A549 (cell line): Measurements from ENCODE around the gene CCDC18. TPM values are rescaled to one million over a fixed set of nuclear protein-coding genes. Genes with fewer than 3 reads are reported as not detected.

Source experiments
- ATAC-seq, 2 experiments: fragments of 200-7000 bp in 1 of 2; fragments of >200 bp in 1 of 2; cut with Nextera tagmentation in 1 of 2; cut with Tn5 transposase in 1 of 2; 3 replicates each; pipeline versions ENCODE4 v1.8.0 to v1.9.1; 2018 to 2020; ENCODE audit warnings: mild to moderate bottlenecking in 1 of 2, moderate library complexity in 1 of 2
- CTCF ChIA-PET: fragments of 300-600 bp; sonication (Branson Sonifier 250); formaldehyde crosslinking; extraction: SDS; loops from one replicate; lab custom pipeline; 2021; ENCODE audit warnings: antibody characterized with exemption, inconsistent platforms; lab: Yijun Ruan, JAX
- POLR2A ChIA-PET: fragments of 350-600 bp; formaldehyde crosslinking; extraction: SDS; loops from one replicate; lab custom pipeline; 2021; ENCODE audit warnings: antibody characterized with exemption, inconsistent platforms; lab: Yijun Ruan, JAX
- DNase-seq, 2 experiments: peaks; one replicate each; pipeline versions ENCODE4 v3.0.0 to v3.0.0-alpha.2; 2011 to 2016; ENCODE audit warnings: low read depth in 1 of 2, low spot score in 1 of 2
- FAIRE-seq: peaks from 2 replicates; lab custom pipeline; 2011; peaks lifted over from hg19 to GRCh38; lab: Jason Lieb, UNC
- H3K27ac ChIP-seq, 2 experiments: fragments of >200 bp; sonication (Bioruptor Twin); formaldehyde crosslinking; 3 replicates each; pipeline ENCODE4 v1.5.1; 2016 to 2017
- H3K4me1 ChIP-seq: fragments of >200 bp; sonication (Bioruptor Twin); formaldehyde crosslinking; 3 replicates; pipeline ENCODE4 v1.6.1; 2016
- H3K4me2 ChIP-seq: fragments of >200 bp; sonication (Bioruptor Twin); formaldehyde crosslinking; 3 replicates; pipeline ENCODE4 v1.6.1; 2016
- H3K4me3 ChIP-seq: fragments of >200 bp; sonication (Bioruptor Twin); formaldehyde crosslinking; 3 replicates; pipeline ENCODE4 v1.5.1; 2016
- H3K9me3 ChIP-seq: fragments of >200 bp; sonication (Bioruptor Twin); formaldehyde crosslinking; 3 replicates; pipeline ENCODE4 v1.6.1; 2016
- CBX2 ChIP-seq: fragments of 200-600 bp; sonication (generic); IDR thresholded peaks from 2 replicates; pipeline ENCODE4 v1.6.1; 2016; ENCODE audit warnings: low read depth, mild to moderate bottlenecking, borderline replicate concordance
- CEBPB ChIP-seq, 2 experiments: fragments of >200 bp in 1 of 2; sonication (Bioruptor Twin) in 1 of 2; formaldehyde crosslinking in 1 of 2; IDR thresholded peaks; 2 replicates each; pipeline ENCODE4 v1.6.1; 2012 to 2016
- CHD4 ChIP-seq: fragments of 200-600 bp; sonication (generic); IDR thresholded peaks from 2 replicates; pipeline ENCODE4 v1.6.1; 2016; ENCODE audit warnings: antibody characterized with exemption, mild to moderate bottlenecking, borderline replicate concordance
- EHF ChIP-seq: fragments of 250-450 bp; sonication (Bioruptor Pico); IDR thresholded peaks from 2 replicates; pipeline ENCODE4 v1.5.0; 2020; ENCODE audit warnings: mild to moderate bottlenecking
- EP300 ChIP-seq, 2 experiments: fragments of >200 bp; sonication (Bioruptor Twin); formaldehyde crosslinking; IDR thresholded peaks; 2 replicates in 1 of 2; 3 replicates in 1 of 2; pipeline ENCODE4 v1.6.1; 2016 to 2017
- ESRRA ChIP-seq: fragments of 150-350 bp; IDR thresholded peaks from 2 replicates; pipeline ENCODE4 v1.6.1; 2014; ENCODE audit warnings: mild to moderate bottlenecking, low read length, borderline replicate concordance
- FOSL2 ChIP-seq, 2 experiments: fragments of 450-650 bp in 1 of 2; fragments of >200 bp in 1 of 2; sonication (Bioruptor Twin) in 1 of 2; formaldehyde crosslinking; IDR thresholded peaks; 2 replicates each; pipeline versions ENCODE4 v1.5.0 to v1.6.1; 2016 to 2020; ENCODE audit warnings: mild to moderate bottlenecking in 1 of 2, moderate library complexity in 1 of 2
- FOXS1 ChIP-seq: fragments of 250-450 bp; sonication (Bioruptor Pico); IDR thresholded peaks from 2 replicates; pipeline ENCODE4 v1.5.0; 2020; ENCODE audit warnings: mild to moderate bottlenecking, moderate library complexity
- HDAC2 ChIP-seq: fragments of 200-600 bp; sonication (generic); IDR thresholded peaks from 2 replicates; pipeline ENCODE4 v1.6.1; 2016
- HES2 ChIP-seq: fragments of >200 bp; sonication (Bioruptor Twin); formaldehyde crosslinking; IDR thresholded peaks from 2 replicates; pipeline ENCODE4 v1.6.1; 2016
- JUN ChIP-seq, 2 experiments: fragments of >200 bp; sonication (Bioruptor Twin); formaldehyde crosslinking; IDR thresholded peaks; 2 replicates in 1 of 2; 3 replicates in 1 of 2; pipeline ENCODE4 v1.6.1; 2016 to 2017
- JUNB ChIP-seq: fragments of >200 bp; sonication (Bioruptor Twin); formaldehyde crosslinking; IDR thresholded peaks from 2 replicates; pipeline ENCODE4 v1.6.1; 2016
- KDM1A ChIP-seq: fragments of 200-600 bp; sonication (generic); IDR thresholded peaks from 2 replicates; pipeline ENCODE4 v1.6.1; 2016; ENCODE audit warnings: low read depth, mild to moderate bottlenecking
- KDM5A ChIP-seq: fragments of 200-600 bp; sonication (generic); IDR thresholded peaks from 2 replicates; pipeline ENCODE4 v1.6.1; 2016; ENCODE audit warnings: antibody characterized with exemption, mild to moderate bottlenecking
- MAFK ChIP-seq: fragments of 450-650 bp; IDR thresholded peaks from 2 replicates; pipeline ENCODE4 v1.6.1; 2014; ENCODE audit not compliant: partially characterized antibody
- MAZ ChIP-seq: fragments of 150-350 bp; IDR thresholded peaks from 2 replicates; pipeline ENCODE4 v1.6.1; 2014; ENCODE audit warnings: antibody characterized with exemption, low read depth, low read length, borderline replicate concordance
- MYC ChIP-seq: IDR thresholded peaks from 2 replicates; pipeline ENCODE4 v1.6.1; 2012; ENCODE audit warnings: mild to moderate bottlenecking, inconsistent platforms, low read length, improper control_type of control experiment, borderline replicate concordance
- NFE2L2 ChIP-seq: fragments of 150-350 bp; conservative IDR thresholded peaks from 2 replicates; pipeline ENCODE4 v1.6.1; 2014; ENCODE audit warnings: low read length
- NPAS2 ChIP-seq: fragments of 250-450 bp; sonication (Bioruptor Pico); IDR thresholded peaks from 2 replicates; pipeline ENCODE4 v1.8.0; 2022; ENCODE audit warnings: mild to moderate bottlenecking, moderate library complexity, borderline replicate concordance
- NR3C1 ChIP-seq: fragments of >200 bp; sonication (Bioruptor Twin); formaldehyde crosslinking; IDR thresholded peaks from 3 replicates; pipeline ENCODE4 v1.6.1; 2017
- PHF8 ChIP-seq: fragments of 200-600 bp; sonication (generic); IDR thresholded peaks from 2 replicates; pipeline ENCODE4 v1.6.1; 2016; ENCODE audit warnings: low read depth, mild to moderate bottlenecking, antibody characterized with exemption, moderate library complexity, borderline replicate concordance
- REST ChIP-seq: fragments of 200-600 bp; sonication (generic); IDR thresholded peaks from 2 replicates; pipeline ENCODE4 v1.6.1; 2016; ENCODE audit warnings: antibody characterized with exemption, mild to moderate bottlenecking, moderate library complexity
- USF2 ChIP-seq: fragments of 450-650 bp; IDR thresholded peaks from 2 replicates; pipeline ENCODE4 v1.6.1; 2014; ENCODE audit warnings: antibody characterized with exemption
- ZC3H11A ChIP-seq: fragments of 450-650 bp; IDR thresholded peaks from 2 replicates; pipeline ENCODE4 v1.6.1; 2014; ENCODE audit warnings: antibody characterized with exemption, mild to moderate bottlenecking
- ZNF302 ChIP-seq: fragments of 250-450 bp; sonication (Bioruptor Pico); IDR thresholded peaks from 2 replicates; pipeline ENCODE4 v1.9.0; 2021; ENCODE audit warnings: inconsistent platforms, mild to moderate bottlenecking, moderate library complexity
- WGBS: methylation state at CpG from one replicate; pipeline ENCODE4 v1.1.6; 2017; ENCODE audit errors: missing lambda C conversion rate; 5-methylcytosine and 5-hydroxymethylcytosine counted together
- polyA plus RNA-seq, 4 experiments: library from polyadenylated mRNA; depleted of rRNA in 3 of 4; stranded (reverse); fragments of >200 nt; fragmentation: RNase III in 1 of 4; extraction: RNeasy Plus Mini Kit Qiagen cat#74134 plus additional on column Dnase treatment in 1 of 4; gene quantifications; 2 replicates in 3 of 4; 3 replicates in 1 of 4; pipeline ENCODE4 v1.2.3, GENCODE V29; 2011 to 2017
- TF ChIP-seq, protein P1 (sequence below): fragments of 150-350 bp; IDR thresholded peaks from 2 replicates; pipeline ENCODE4 v1.6.1; 2014; ENCODE audit warnings: low read depth, mild to moderate bottlenecking, low read length
- TF ChIP-seq, protein P2 (sequence below): fragments of 250-450 bp; sonication (Bioruptor Pico); IDR thresholded peaks from 2 replicates; pipeline ENCODE4 v1.5.0; 2021; ENCODE audit warnings: mild to moderate bottlenecking, moderate library complexity, borderline replicate concordance

CCDC18 gene
- polyA plus RNA-seq, 2 of the 4 experiments (the other 2 are of a cell fraction) = 9.8 to 10.0 TPM

DNA sequence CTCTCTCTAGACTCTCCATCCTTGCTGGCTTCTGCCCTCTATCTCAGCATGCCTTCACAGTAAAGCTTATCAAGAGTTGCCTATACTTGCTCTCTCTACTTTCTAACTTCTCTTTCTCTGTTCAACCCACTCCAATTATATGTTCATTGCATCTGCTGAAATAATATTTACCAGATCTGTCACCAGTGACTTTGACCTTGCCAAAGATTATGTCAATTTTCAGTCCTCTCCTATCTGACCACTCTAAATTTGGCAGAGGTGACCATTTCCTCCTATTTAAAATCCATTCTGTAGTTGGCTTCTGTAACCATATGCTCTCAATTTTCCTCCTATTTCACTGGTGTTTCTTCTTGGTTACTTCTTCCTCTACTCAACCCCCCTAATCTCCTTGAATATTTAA is 126.4 kb downstream of the CCDC18 start:
- no peak for FAIRE-seq
- no peak overlapping the region for H3K4me3 ChIP-seq
- ChIA-PET POLR2A (no interaction called here), CTCF (no interaction called here)
- DNase-seq = no peak
- H3K27ac ChIP-seq = no peak overlapping the region
- no peak for TF ChIP-seq ZNF302 (CRISPR knock-in tag)
- no peak for TF ChIP-seq ZC3H11A
- no peak for TF ChIP-seq USF2
- no peak for TF ChIP-seq NR3C1
- TF ChIP-seq, protein P1, sequence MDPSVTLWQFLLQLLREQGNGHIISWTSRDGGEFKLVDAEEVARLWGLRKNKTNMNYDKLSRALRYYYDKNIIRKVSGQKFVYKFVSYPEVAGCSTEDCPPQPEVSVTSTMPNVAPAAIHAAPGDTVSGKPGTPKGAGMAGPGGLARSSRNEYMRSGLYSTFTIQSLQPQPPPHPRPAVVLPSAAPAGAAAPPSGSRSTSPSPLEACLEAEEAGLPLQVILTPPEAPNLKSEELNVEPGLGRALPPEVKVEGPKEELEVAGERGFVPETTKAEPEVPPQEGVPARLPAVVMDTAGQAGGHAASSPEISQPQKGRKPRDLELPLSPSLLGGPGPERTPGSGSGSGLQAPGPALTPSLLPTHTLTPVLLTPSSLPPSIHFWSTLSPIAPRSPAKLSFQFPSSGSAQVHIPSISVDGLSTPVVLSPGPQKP = no peak
- TF ChIP-seq MAFK = no peak
- no peak for TF ChIP-seq EP300 (IDR thresholded peaks at IDR 0.05)
- TF ChIP-seq CBX2 = no peak
- TF ChIP-seq, all 56 proteins: peak for 0
- no peak for ATAC-seq
- H3K4me1 ChIP-seq = no peaks in the 10 kb centered on the region
- H3K9me3 ChIP-seq = no peaks in the 10 kb centered on the region
- no peak overlapping the region for H3K4me2 ChIP-seq

GRCh38 chr1:93313026-93313425 is 132.5 kb downstream of the CCDC18 start:
- no peak overlapping the region for H3K27ac ChIP-seq
- FAIRE-seq = no peak
- POLR2A ChIA-PET = no interaction called here

GRCh38 chr1:93317207-93317606 is 136.7 kb downstream of the CCDC18 start:
- 90% methylated on average over 2 of the region's 2 CpGs for WGBS
- ATAC-seq (no peak), FAIRE-seq (no peak), DNase-seq (no peak)
- Histone ChIP-seq H3K27ac (no peak overlapping the region), H3K4me1 (no peaks in the 10 kb centered on the region), H3K4me3 (no peak overlapping the region), H3K4me2 (no peak overlapping the region), H3K9me3 (no peaks in the 10 kb centered on the region)
- ChIA-PET CTCF (interaction anchor here (1.0 kb wide), 1 partner anchor 13 kb away, joined by 4 read pairs; no protein-coding TSS in a partner anchor), POLR2A (no interaction called here)
- TF ChIP-seq EP300 (IDR thresholded peaks at IDR 0.05) (no peak), NPAS2 (CRISPR knock-in tag) (no peak), ZNF302 (CRISPR knock-in tag) (no peak), REST (no peak), CHD4 (no peak), NFE2L2 (no peak), HDAC2 (no peak), ZC3H11A (no peak), JUN (IDR thresholded peaks at IDR 0.05) (no peak), FOSL2 (IDR thresholded peaks at IDR 0.05) (no peak), FOSL2 (CRISPR knock-in tag; IDR thresholded peaks at IDR 0.05) (no peak), PHF8 (no peak), MYC (no peak), FOXS1 (no peak), KDM5A (no peak)
- TF ChIP-seq, protein P2, sequence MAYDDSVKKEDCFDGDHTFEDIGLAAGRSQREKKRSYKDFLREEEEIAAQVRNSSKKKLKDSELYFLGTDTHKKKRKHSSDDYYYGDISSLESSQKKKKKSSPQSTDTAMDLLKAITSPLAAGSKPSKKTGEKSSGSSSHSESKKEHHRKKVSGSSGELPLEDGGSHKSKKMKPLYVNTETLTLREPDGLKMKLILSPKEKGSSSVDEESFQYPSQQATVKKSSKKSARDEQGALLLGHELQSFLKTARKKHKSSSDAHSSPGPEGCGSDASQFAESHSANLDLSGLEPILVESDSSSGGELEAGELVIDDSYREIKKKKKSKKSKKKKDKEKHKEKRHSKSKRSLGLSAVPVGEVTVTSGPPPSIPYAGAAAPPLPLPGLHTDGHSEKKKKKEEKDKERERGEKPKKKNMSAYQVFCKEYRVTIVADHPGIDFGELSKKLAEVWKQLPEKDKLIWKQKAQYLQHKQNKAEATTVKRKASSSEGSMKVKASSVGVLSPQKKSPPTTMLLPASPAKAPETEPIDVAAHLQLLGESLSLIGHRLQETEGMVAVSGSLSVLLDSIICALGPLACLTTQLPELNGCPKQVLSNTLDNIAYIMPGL = no peak
- TF ChIP-seq, protein P1 = no peak

More at GRCh38 chr1:93313026-93313425, 132.5 kb downstream of the CCDC18 start:
- Histone ChIP-seq H3K4me1 (no peaks in the 10 kb centered on the region), H3K9me3 (no peaks in the 10 kb centered on the region), H3K4me3 (no peak overlapping the region), H3K4me2 (no peak overlapping the region)
- DNase-seq (no peak), ATAC-seq (no peak)
- WGBS = 69% methylated on average over 4 of the region's 4 CpGs
- no peak for TF ChIP-seq CEBPB (IDR thresholded peaks at IDR 0.05)
- no peak for TF ChIP-seq JUNB
- no peak for TF ChIP-seq MAZ
- TF ChIP-seq HES2 = no peak
- TF ChIP-seq PHF8 = no peak
- no peak for TF ChIP-seq MAFK
- no peak for TF ChIP-seq EHF (CRISPR knock-in tag)
- no peak for TF ChIP-seq KDM1A
- TF ChIP-seq NR3C1 = no peak
- no peak for TF ChIP-seq ESRRA
- no peak for TF ChIP-seq JUN (IDR thresholded peaks at IDR 0.05)
- CTCF ChIA-PET = interaction anchor here (0.9 kb wide), 1 partner anchor 8 kb away, joined by 3 read pairs; no protein-coding TSS in a partner anchor
